K562 (cell line): ENCODE data around the gene SLC1A3. TPM values are rescaled to one million over a fixed set of nuclear protein-coding genes. Genes with fewer than 3 reads are reported as not detected.
A peak's percentile ranks its signal among the peaks of the same experiment; 100 is the strongest.

ENCODE experiments used
- ATAC-seq: fragments of 200-7000 bp; cut with Tn5 transposase; 3 replicates; pipeline ENCODE4 v1.9.1; 2020; ENCODE audit warnings: moderate library complexity
- BruUV-seq: library from RNA; stranded (reverse); fragments of 400-500 nt; replicated peaks from 2 replicates; lab custom pipeline; 2021; lab: Mats Ljungman, UMichigan
- CTCF ChIA-PET: fragments of 300-600 bp; formaldehyde crosslinking; extraction: SDS; loops from one replicate; lab custom pipeline; 2021; ENCODE audit warnings: low intra/inter-chr PET ratio; lab: Yijun Ruan, JAX
- POLR2A ChIA-PET: fragments of 300-600, 350-650 bp; sonication (Branson Sonifier 250); formaldehyde crosslinking; extraction: SDS; loops from one replicate; lab custom pipeline; 2021; ENCODE audit warnings: antibody characterized with exemption, inconsistent platforms; lab: Yijun Ruan, JAX
- DNase-seq, 4 experiments: peaks; one replicate each; pipeline versions ENCODE4 v3.0.0 to v3.0.0-alpha.2; 2011 to 2018; ENCODE audit warnings: low spot score in 3 of 4, mixed read lengths in 3 of 4; ENCODE audit errors: extremely low read depth in 1 of 4
- FAIRE-seq: peaks from 2 replicates; lab custom pipeline; 2011; peaks lifted over from hg19 to GRCh38; lab: Jason Lieb, UNC
- H2AFZ ChIP-seq: 2 replicates; pipeline ENCODE4 v1.6.0; 2011; ENCODE audit warnings: low read depth, low read length, control low read depth, inconsistent platforms
- H3K27ac ChIP-seq: fragments of 200-600 bp; 3 replicates; pipeline ENCODE4 v1.8.0; 2011; ENCODE audit warnings: low read depth, mild to moderate bottlenecking, control low read depth, inconsistent platforms, low read length, moderate library complexity, mixed read lengths; ENCODE audit errors: extremely low read depth
- H3K27me3 ChIP-seq, 2 experiments: fragments of 300-600 bp in 1 of 2; 2 replicates in 1 of 2; 3 replicates in 1 of 2; pipeline versions ENCODE4 v1.6.0 to v1.8.0; 2011; ENCODE audit warnings: inconsistent platforms in 2 of 2, low read length in 2 of 2, mild to moderate bottlenecking in 1 of 2, mixed read lengths in 1 of 2, moderate library complexity in 1 of 2; ENCODE audit not compliant: control insufficient read depth in 2 of 2, insufficient read depth in 2 of 2
- H3K36me3 ChIP-seq: fragments of 300-600 bp; 3 replicates; pipeline ENCODE4 v1.8.0; 2011; ENCODE audit warnings: mild to moderate bottlenecking, low read length, inconsistent platforms; ENCODE audit not compliant: control insufficient read depth, insufficient read depth
- H3K4me1 ChIP-seq, 2 experiments: fragments of 200-600 bp in 1 of 2; replicated peaks in 1 of 2; 2 replicates in 1 of 2; 3 replicates in 1 of 2; pipeline versions ENCODE4 v1.5.1 to v1.8.0; 2011; ENCODE audit warnings: inconsistent platforms in 2 of 2, low read length in 2 of 2, mild to moderate bottlenecking in 1 of 2, mixed read lengths in 1 of 2, moderate library complexity in 1 of 2; ENCODE audit not compliant: control insufficient read depth in 2 of 2, insufficient read depth in 2 of 2
- H3K4me2 ChIP-seq: 2 replicates; pipeline ENCODE4 v1.6.1; 2011; ENCODE audit warnings: low read length, control low read depth, inconsistent platforms, mixed read lengths; ENCODE audit not compliant: insufficient read depth
- H3K4me3 ChIP-seq: fragments of 200-600 bp; sonication (generic), shearing (Covaris generic); 2 replicates; pipeline ENCODE4 v1.5.1; 2016; ENCODE audit warnings: control low read depth, inconsistent platforms
- H3K79me2 ChIP-seq: fragments of 200-600 bp; 3 replicates; pipeline ENCODE4 v1.8.0; 2011; ENCODE audit warnings: low read length, inconsistent platforms; ENCODE audit not compliant: control insufficient read depth, insufficient read depth
- H3K9ac ChIP-seq, 2 experiments: 2 replicates each; pipeline versions ENCODE4 v1.6.0 to v1.6.1; 2011; ENCODE audit warnings: low read depth in 2 of 2, low read length in 2 of 2, control low read depth in 1 of 2, inconsistent platforms in 1 of 2, mild to moderate bottlenecking in 1 of 2, mixed read lengths in 1 of 2; ENCODE audit not compliant: insufficient read depth in 1 of 2
- H3K9me1 ChIP-seq: one replicate; pipeline ENCODE4 v1.6.0; 2011; ENCODE audit warnings: inconsistent platforms, mild to moderate bottlenecking, low read length, moderate library complexity; ENCODE audit not compliant: control insufficient read depth, insufficient read depth
- H3K9me3 ChIP-seq: replicated peaks from 2 replicates; pipeline ENCODE4 v1.5.1; 2011; ENCODE audit warnings: low read depth, low read length, inconsistent platforms; ENCODE audit not compliant: control insufficient read depth, insufficient read depth
- H4K20me1 ChIP-seq: replicated peaks from 2 replicates; pipeline ENCODE4 v1.6.1; 2011; ENCODE audit warnings: low read length, inconsistent platforms, mixed read lengths; ENCODE audit not compliant: control insufficient read depth, insufficient read depth
- CBFA2T2 ChIP-seq: fragments of 450-650 bp; conservative IDR thresholded peaks from 2 replicates; pipeline ENCODE4 v1.6.1; 2017; ENCODE audit warnings: mild to moderate bottlenecking
- WGBS: fragments of 100-300 bp; shearing (Covaris generic); methylation state at CpG from one replicate; pipeline ENCODE4 v1.1.6; 2016; ENCODE audit warnings: low coverage, mixed read lengths; ENCODE audit not compliant: insufficient coverage; ENCODE audit errors: missing lambda C conversion rate; 5-methylcytosine and 5-hydroxymethylcytosine counted together
- in situ Hi-C: fragments of 300-500 bp; cut with MboI; formaldehyde crosslinking; loops from 4 replicates; pipeline ENCODE4 v1.15.0; 2018; ENCODE audit warnings: inconsistent platforms, mixed read lengths
- intact Hi-C: fragments of 100-400 bp; cut with micrococcal nuclease; formaldehyde crosslinking; loops from 2 replicates; pipeline ENCODE4 v1.14.2; 2022
- polyA plus RNA-seq, 8 experiments: library from polyadenylated mRNA; depleted of rRNA in 4 of 8; stranded (reverse) in 5 of 8; unstranded in 3 of 8; fragments of >200 nt; fragmentation: Nextera tagmentation in 2 of 8; fragmentation: Illumina TruSeq in 1 of 8; extraction: Ambion mirVana in 2 of 8; extraction: Trizol in 1 of 8; gene quantifications; 2 replicates each; pipeline versions ENCODE4 v1.2.1 to v1.2.3, GENCODE V29; 2011 to 2014; ENCODE audit warnings: inconsistent platforms in 1 of 8, missing spikeins in 1 of 8
- total RNA-seq, 7 experiments: library from RNA; depleted of rRNA in 6 of 7; stranded (reverse); fragments of >200 nt in 6 of 7; fragmentation: Illumina TruSeq in 2 of 7; extraction: Trizol in 2 of 7; gene quantifications; 2 replicates each; pipeline versions ENCODE4 v1.2.1 to v1.2.3, GENCODE V29; 2011 to 2021; ENCODE audit warnings: low replicate concordance in 1 of 7
- TF ChIP-seq, protein P1 (sequence below): fragments of 450-650 bp; formaldehyde crosslinking; IDR thresholded peaks from 2 replicates; pipeline ENCODE4 v1.4.0; 2020; ENCODE audit warnings: mild to moderate bottlenecking, mixed read lengths

The SLC1A3 gene
- total and polyA plus RNA-seq, 9 of the 15 experiments (the other 6 are each of a cell fraction or from before 2014, with no cell fraction given), result 0.13 TPM; not detected in 8

DNA sequence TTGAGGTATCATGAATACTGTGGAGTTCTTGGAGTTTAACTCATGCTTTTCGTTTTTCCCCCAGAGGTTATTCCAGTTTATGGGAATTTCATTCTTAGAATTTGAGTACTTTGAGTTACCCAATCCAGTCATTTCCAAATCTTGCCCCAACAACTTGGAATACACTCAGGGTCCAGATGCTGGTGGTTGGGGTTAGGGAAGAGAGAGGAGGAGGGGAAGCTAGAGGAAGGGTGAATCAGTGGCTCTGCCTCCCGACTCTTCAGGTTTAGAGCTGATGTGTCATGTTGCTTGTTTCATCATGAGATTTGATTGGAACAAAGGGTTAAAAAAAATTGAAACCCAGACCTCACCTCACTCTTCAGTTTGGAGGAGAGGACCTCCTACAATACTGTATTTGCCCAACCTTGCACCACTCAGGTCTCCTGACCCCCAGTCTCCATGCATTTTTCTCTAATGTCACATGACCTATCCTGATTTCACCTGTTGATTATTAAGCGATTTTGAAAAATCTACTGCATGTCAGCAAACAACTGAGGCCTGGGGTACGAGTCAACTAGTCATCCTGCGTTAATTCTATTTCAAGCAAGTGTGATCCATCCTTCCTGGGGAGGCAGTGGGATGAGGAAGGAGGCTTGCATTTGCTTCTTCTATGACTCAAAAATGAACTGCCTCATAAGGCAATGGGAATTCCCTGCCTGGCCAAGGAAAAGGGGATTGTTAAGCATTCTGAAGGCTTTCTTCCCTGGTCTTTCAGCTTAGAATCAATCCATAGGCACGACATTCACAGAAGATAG lies 6.2 kb upstream of the SLC1A3 start:
- Histone ChIP-seq H3K4me1 (no peaks in the 10 kb centered on the region), H3K27me3 (peaks cover 8% of the 10 kb centered on the region in 2 experiments; a peak in 2 of 5 replicates), H3K27ac (no peak overlapping the region), H3K4me2 (no peak overlapping the region)
- DNase-seq, result no peak
- in situ Hi-C loops, result no loop called here
- TF ChIP-seq, protein P1, sequence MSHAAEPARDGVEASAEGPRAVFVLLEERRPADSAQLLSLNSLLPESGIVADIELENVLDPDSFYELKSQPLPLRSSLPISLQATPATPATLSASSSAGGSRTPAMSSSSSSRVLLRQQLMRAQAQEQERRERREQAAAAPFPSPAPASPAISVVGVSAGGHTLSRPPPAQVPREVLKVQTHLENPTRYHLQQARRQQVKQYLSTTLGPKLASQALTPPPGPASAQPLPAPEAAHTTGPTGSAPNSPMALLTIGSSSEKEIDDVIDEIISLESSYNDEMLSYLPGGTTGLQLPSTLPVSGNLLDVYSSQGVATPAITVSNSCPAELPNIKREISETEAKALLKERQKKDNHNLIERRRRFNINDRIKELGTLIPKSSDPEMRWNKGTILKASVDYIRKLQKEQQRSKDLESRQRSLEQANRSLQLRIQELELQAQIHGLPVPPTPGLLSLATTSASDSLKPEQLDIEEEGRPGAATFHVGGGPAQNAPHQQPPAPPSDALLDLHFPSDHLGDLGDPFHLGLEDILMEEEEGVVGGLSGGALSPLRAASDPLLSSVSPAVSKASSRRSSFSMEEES, result peak; percentile 69
- no peak for TF ChIP-seq CBFA2T2
- TF ChIP-seq, all 486 proteins: peak for 1
- ChIA-PET POLR2A (no interaction called here), CTCF (no interaction called here)
- FAIRE-seq (no peak), ATAC-seq (no peak)
- no peaks in the 10 kb centered on the region for H4K20me1 ChIP-seq
- no peak overlapping the region for H3K9ac ChIP-seq
- WGBS, result 3% methylated on average over 6 of the region's 6 CpGs
- intact Hi-C loops, result no loop called here
- H3K9me3 ChIP-seq, result no peaks in the 10 kb centered on the region
- H3K4me3 ChIP-seq, result no peak overlapping the region
- no peak overlapping the region for H2AFZ ChIP-seq
- H3K36me3 ChIP-seq, result no peaks in the 10 kb centered on the region
- no TSS peak for BruUV-seq
- no peaks in the 10 kb centered on the region for H3K9me1 ChIP-seq
- H3K79me2 ChIP-seq, result no peaks in the 10 kb centered on the region
